Measurements from ENCODE around the gene AMH. TPM values are rescaled to one million over a fixed set of nuclear protein-coding genes. Genes with fewer than 3 reads are reported as not detected.

Gene AMH
- polyA plus RNA-seq, 3 donors: 0.12 TPM; not detected in 2

DNA sequence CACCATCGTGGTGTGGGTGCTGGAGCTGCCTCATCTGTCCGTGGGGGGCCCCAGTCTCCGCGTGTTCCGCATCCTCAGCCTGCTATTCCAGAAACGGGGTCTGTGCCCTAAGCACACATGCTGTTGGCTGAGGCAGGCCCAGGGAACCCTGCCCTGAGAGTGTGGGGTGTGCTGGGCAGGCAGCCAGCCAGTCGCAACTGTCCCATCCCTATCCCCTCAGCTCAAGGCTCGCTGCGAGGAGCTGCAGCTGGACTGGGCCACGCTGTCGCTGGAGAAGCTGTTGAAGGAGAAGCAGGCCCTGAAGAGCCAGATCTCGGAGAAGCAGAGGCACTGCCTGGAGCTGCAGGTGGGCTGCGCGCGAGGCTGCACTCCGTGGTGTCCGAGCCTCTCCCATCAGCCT, 34.9 kb upstream of the AMH start:
- H3K27me3 ChIP-seq (ENCODE audit: control insufficient read depth in 2 of 2, insufficient read depth in 2 of 2, low read length in 2 of 2): no peaks in the 10 kb centered on the region
- H3K9ac ChIP-seq (ENCODE audit: insufficient read depth, low read length, poor library complexity, severe bottlenecking): no peak overlapping the region
- Mint-ChIP-seq H3K4me1 (no peaks in the 10 kb centered on the region), H3K27me3 (ENCODE audit: low read depth in 3 of 3) (peaks cover 0 to 2% (median 0%) of the 10 kb centered on the region in 3 donors), H3K4me3 (no peak overlapping the region), H3K9me3 (no peaks in the 10 kb centered on the region), H3K36me3 (peaks cover 72 to 96% of the 10 kb centered on the region in 2 donors), H3K27ac (no peak overlapping the region)
- no peak overlapping the region for H3K27ac ChIP-seq (ENCODE audit: low read depth in 1 of 2, low read length in 2 of 2)
- H2AFZ ChIP-seq (ENCODE audit: insufficient read depth, low read depth, low read length, poor library complexity, severe bottlenecking): no peak overlapping the region
- no peaks in the 10 kb centered on the region for H3K9me3 ChIP-seq (replicated peaks in 1 of 2; ENCODE audit: control insufficient read depth in 1 of 2, insufficient read depth in 1 of 2, low read length in 2 of 2)
- TF ChIP-seq, protein P1, sequence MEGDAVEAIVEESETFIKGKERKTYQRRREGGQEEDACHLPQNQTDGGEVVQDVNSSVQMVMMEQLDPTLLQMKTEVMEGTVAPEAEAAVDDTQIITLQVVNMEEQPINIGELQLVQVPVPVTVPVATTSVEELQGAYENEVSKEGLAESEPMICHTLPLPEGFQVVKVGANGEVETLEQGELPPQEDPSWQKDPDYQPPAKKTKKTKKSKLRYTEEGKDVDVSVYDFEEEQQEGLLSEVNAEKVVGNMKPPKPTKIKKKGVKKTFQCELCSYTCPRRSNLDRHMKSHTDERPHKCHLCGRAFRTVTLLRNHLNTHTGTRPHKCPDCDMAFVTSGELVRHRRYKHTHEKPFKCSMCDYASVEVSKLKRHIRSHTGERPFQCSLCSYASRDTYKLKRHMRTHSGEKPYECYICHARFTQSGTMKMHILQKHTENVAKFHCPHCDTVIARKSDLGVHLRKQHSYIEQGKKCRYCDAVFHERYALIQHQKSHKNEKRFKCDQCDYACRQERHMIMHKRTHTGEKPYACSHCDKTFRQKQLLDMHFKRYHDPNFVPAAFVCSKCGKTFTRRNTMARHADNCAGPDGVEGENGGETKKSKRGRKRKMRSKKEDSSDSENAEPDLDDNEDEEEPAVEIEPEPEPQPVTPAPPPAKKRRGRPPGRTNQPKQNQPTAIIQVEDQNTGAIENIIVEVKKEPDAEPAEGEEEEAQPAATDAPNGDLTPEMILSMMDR (IDR thresholded peaks at IDR 0.05): no peak
- no peaks in the 10 kb centered on the region for H3K79me2 ChIP-seq (ENCODE audit: insufficient read depth, low read length)
- intact Hi-C loops (cut with micrococcal nuclease): no loop called here
- H4K20me1 ChIP-seq (ENCODE audit: insufficient read depth, low read length): peaks cover 7% of the 10 kb centered on the region
- no peak for DNase-seq
- no peak overlapping the region for H3K4me3 ChIP-seq (replicated peaks in 1 of 3; ENCODE audit: low read depth in 2 of 3, low read length in 3 of 3)
- no peaks in the 10 kb centered on the region for H3K4me1 ChIP-seq (ENCODE audit: control insufficient read depth in 1 of 2, insufficient read depth in 2 of 2, low read length in 2 of 2)
- H3K4me2 ChIP-seq (replicated peaks; ENCODE audit: extremely low read depth, low read length, poor library complexity, severe bottlenecking): no peak overlapping the region
- peaks cover 88 to 100% of the 10 kb centered on the region in 2 donors for H3K36me3 ChIP-seq (replicated peaks in 1 of 2; ENCODE audit: control insufficient read depth in 1 of 2, insufficient read depth in 2 of 2, low read length in 2 of 2)
- 95% methylated on average over 13 of the region's 17 CpGs for WGBS (ENCODE audit: insufficient coverage)

DNA sequence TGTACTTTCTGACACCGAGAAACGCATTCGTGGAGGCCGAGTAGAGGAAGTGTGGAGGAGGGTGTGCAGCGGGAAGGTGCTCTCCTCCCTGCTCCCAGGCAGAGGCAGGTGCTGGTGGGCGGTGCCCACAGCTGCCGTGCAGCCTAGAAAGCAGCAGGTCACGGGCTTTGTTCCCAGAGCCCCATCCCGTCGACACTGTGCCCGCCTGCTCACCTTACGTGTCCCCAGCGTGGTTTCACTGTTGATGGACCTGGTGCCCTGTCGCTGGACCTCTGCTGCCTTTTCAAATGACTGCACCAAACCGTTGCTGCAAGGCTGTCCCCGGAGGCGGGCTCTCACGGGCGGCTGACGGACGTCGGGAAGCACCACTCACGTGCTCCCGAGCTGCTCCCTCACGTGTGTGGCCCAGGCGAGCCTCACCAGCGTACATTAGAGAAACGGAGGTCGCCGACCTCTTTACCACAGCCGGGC, 33.8 kb upstream of the AMH start:
- no peak overlapping the region for H3K27ac ChIP-seq (ENCODE audit: low read depth in 1 of 2, low read length in 2 of 2)
- no peak for DNase-seq

More for the DNA sequence above, 33.8 kb upstream of the AMH start:
- Histone ChIP-seq H3K4me1 (ENCODE audit: control insufficient read depth in 1 of 2, insufficient read depth in 2 of 2, low read length in 2 of 2) (no peaks in the 10 kb centered on the region), H3K36me3 (replicated peaks in 1 of 2; ENCODE audit: control insufficient read depth in 1 of 2, insufficient read depth in 2 of 2, low read length in 2 of 2) (peaks cover 88 to 100% of the 10 kb centered on the region in 2 donors), H3K4me3 (replicated peaks in 1 of 3; ENCODE audit: low read depth in 2 of 3, low read length in 3 of 3) (no peak overlapping the region), H2AFZ (ENCODE audit: insufficient read depth, low read depth, low read length, poor library complexity, severe bottlenecking) (no peak overlapping the region), H3K27me3 (ENCODE audit: control insufficient read depth in 2 of 2, insufficient read depth in 2 of 2, low read length in 2 of 2) (no peaks in the 10 kb centered on the region), H3K79me2 (ENCODE audit: insufficient read depth, low read length) (no peaks in the 10 kb centered on the region), H3K4me2 (replicated peaks; ENCODE audit: extremely low read depth, low read length, poor library complexity, severe bottlenecking) (no peak overlapping the region), H4K20me1 (ENCODE audit: insufficient read depth, low read length) (no peaks in the 10 kb centered on the region), H3K9me3 (replicated peaks in 1 of 2; ENCODE audit: control insufficient read depth in 1 of 2, insufficient read depth in 1 of 2, low read length in 2 of 2) (no peaks in the 10 kb centered on the region), H3K9ac (ENCODE audit: insufficient read depth, low read length, poor library complexity, severe bottlenecking) (no peak overlapping the region)
- no peak overlapping the region for H3K4me3 Mint-ChIP-seq
- H3K27ac Mint-ChIP-seq: peak overlapping the region in 1 of 7 donors; percentile 2
- peaks cover 79 to 99% of the 10 kb centered on the region in 2 donors for H3K36me3 Mint-ChIP-seq
- TF ChIP-seq, protein P1 (IDR thresholded peaks at IDR 0.05): no peak
- intact Hi-C loops (cut with micrococcal nuclease): no loop called here
- 93% methylated on average over 31 of the region's 31 CpGs for WGBS (ENCODE audit: insufficient coverage)
- no peaks in the 10 kb centered on the region for H3K27me3 Mint-ChIP-seq (ENCODE audit: low read depth in 3 of 3)
- H3K9me3 Mint-ChIP-seq: no peaks in the 10 kb centered on the region
- no peaks in the 10 kb centered on the region for H3K4me1 Mint-ChIP-seq

Data from CD14-positive monocyte (primary cell).